Right forelimb (tissue), 1 donor: ENCODE results near the gene ARAP2.

Experiments
- DNase-seq: peaks from one replicate; pipeline ENCODE4 v3.0.0-alpha.2; 2018

Gene ARAP2

DNA sequence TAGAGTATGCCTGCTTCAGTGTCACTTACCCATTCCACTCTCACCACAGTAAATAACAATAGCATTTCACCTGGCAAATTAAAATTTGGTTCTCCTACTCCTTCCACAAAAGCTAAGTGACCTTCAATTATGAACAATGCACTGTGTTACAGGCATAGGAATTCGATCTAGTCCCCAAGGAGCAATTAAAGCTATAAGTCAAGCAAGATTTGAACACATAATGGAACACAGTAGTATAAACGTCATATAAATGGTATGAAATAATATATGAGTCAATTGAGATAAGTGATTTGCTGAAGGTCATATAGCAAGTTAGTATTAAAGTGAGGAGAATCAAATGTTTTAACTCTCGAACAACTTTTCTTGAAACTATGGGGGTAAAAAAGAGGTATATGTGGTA, 65.8 kb downstream of the ARAP2 start:
- no peak for DNase-seq

DNA sequence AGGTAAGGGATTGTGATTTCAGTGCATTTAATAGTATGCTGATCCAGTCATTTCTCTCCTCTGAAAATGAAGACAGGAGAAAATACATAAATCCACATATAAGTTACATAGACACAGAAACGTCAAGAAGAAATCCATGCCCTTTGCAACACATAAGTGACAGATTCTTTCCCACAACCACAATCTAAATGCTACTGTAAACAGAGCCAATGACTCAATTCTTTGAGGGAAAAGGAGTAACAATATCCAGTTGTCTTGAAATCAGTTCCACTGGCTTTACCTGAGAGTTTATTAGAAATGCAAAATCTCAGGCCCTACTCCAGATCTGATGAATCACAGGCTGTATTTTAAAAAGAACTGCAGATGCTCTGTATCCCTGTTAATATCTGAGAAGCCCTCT, 66.4 kb downstream of the ARAP2 start:
- DNase-seq: no peak

GRCh38 chr4:36174570-36174969, 69.7 kb downstream of the ARAP2 start:
- no peak for DNase-seq

DNA sequence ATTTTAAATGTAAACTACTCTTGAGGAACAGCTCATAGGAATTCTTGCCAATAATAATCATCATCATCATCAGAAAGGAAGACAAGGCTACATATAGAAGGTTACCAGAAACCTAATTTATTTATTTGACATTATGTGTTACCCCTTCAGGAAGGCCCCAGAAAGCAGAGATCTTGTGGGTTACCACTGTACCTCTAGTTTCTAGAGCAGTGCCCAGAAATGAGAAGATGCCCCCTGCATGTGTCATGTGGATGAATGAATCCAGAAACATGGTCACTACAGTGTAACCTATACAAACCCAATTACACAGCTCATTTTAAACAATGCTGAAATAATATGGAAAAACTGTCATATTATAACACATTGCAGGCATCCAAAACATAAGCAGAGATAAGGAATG, 70.4 kb downstream of the ARAP2 start:
- DNase-seq: no peak

- no peak for DNase-seq
These were observed 71.7 kb downstream of the ARAP2 start for GRCh38 chr4:36172656-36173055.

GRCh38 chr4:36168127-36168878, 76.0 kb downstream of the ARAP2 start:
- DNase-seq: no peak

DNA sequence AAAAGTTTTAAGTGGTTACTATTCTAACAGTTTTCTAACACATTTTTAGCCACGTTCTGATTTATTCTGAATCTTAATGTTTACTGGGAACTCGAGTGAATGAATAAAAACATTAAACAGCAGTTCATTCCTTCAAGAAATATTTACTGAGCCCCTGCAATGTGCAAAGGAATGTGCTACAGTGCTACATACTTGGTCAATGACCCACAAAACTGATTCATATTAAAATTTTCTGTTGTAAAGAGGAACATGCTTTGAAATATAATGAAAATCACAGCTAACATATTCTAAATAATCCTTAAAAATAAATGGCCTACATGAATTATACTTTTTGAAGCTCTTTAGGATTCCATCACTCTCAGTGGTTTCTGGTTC, 78.7 kb downstream of the ARAP2 start:
- DNase-seq: no peak

GRCh38 chr4:36164900-36165630, 79.2 kb downstream of the ARAP2 start:
- DNase-seq: no peak

DNA sequence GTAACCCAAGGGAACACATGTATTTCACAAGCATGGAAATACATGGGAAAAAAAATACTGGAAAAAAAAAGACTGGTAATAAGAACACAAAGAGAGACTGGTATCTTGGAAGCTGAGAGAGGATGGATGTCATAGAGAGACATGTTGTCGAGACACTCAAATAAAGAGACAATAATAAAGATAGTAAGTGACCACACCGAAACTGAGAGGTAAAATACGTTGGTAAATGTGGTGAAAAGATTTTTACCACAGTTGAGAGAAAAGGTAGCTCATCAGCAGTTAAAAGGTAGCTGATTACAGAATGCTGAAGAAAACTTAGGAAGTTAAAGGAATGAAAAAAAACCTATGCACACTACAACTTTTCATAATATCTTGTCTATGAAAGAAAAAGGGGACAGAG, 81.1 kb downstream of the ARAP2 start:
- DNase-seq: no peak

DNA sequence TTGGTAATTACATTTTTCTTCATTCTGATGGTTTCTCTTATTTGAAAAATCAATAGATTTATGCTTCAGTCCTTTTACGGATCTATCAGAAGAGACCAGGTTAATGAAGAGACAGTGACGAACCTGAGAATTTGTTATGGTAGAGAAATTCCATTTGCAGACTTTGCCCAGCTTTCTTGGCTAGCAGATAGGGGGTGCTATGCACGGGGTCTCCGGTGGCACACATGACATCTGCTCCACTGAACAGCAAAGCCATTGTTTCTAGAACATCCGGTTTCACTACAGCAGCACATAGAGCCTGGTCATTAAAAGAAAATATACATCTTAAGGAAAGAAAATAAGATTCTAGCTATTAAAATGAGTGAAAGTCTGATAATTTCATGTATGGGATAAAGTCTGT, 85.1 kb downstream of the ARAP2 start:
- no peak for DNase-seq

DNA sequence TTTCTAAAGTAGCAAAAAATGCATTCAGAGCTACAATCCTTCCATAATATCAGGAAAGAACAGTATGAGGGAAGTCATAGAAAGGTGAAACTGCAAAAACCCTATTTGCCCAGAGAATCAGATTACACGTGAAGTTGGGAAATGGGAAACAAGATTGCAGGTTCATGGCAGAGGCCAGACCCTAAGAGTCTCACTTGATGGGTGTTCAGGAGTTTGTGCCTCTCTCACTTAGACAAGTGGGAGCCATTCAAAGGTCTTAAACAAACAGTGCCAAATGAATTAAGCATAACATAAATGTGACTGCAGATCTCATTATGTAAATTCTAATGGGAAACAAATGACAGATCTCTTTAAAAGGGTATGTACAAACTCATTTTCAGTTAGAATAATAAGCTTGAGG, 91.6 kb downstream of the ARAP2 start:
- DNase-seq: no peak

DNA sequence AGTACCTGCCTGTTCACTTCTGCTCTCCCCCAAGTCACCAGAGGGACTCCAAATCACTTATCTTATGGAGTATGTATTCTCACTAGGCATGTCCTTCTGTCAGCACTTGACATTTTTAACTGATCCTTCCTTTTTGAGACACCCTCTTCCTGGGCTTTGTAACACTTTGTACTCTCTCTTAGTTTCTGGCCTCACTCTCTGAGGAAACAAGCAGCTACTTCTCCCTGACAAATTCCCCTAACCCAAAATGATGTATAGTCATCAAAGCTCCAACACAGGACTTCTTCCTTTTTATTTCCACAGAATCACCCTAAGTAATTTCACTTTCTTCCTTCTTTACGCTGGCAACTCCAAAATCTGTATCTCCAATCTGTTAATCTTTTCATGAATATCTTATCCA, 101.8 kb downstream of the ARAP2 start:
- DNase-seq: no peak

DNA sequence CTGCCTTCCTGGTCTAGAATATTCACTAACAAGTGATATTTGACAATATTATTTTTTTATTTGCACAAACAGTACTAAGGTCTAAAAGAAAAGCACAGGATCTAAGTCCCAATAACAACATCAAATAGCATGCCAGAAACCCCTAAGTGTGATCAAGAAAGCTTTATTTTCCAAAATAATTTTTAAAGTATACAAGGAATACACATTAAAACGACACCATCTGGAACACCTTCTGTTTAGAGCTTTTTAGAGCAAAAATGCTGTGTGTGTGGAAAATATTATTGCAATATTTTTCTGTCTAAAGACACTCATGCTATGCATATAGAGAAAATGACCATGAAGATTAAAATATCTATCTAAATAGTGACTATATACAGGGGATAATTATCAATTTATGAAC, 103.1 kb downstream of the ARAP2 start:
- DNase-seq: no peak

- no peak for DNase-seq
These were observed 103.9 kb downstream of the ARAP2 start for GRCh38 chr4:36140421-36140820.

DNA sequence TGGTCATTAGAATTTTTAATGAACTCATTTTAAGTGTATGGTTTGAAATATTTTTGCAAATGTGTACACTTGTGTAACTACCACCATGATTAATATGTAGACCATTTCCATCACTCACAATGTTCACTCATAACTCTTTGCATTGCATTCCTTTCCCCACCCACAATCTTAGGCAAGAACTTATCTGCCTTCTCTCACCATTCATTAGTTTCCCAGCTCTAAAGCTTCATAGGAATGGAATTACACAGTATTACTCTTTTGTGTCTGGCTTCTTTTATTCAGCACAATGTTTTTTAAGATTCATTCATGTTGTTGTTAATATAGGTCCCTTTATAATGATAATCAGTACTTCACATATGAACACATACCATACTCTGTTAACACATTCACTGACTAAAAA, 106.1 kb downstream of the ARAP2 start:
- no peak for DNase-seq

DNA sequence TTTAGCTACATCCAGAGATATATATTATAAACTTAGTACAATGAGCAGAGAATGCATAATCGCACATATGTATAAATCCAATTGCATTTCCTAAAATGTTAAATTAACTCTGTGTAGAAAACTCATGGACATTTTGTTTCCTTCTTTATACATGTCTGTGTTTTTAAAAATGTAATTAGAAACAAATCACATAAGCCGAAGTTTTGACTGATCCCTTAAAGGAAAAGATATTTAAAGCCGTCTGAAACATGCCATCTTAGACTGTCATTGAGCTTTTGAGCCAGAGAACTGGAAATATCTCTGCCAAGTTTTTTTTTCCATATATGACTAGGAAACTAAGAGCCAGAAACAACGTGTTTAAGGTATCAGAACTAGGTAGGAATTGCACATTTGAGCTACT, 107.0 kb downstream of the ARAP2 start:
- no peak for DNase-seq

GRCh38 chr4:36133658-36134057, 110.7 kb downstream of the ARAP2 start:
- DNase-seq: no peak

GRCh38 chr4:36133086-36133485, 111.2 kb downstream of the ARAP2 start:
- no peak for DNase-seq

DNA sequence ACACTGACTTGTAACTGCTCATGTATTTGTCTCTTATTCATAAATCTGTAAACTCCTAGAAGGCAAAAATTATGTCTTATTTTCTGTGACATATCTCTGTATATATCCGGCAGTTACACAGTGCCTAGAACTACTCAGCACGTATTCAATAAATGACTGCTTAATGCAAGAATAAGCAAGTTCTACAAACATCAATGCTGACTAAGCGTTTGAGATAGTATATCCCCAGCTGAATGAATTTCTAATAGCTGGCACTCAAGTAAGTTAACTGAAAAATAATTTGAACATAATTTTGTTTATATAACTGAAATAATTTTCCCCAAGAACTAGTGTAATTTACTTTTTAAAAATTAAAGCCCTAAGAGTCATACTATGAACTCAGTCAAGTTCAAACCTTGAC, 113.7 kb downstream of the ARAP2 start:
- no peak for DNase-seq

DNA sequence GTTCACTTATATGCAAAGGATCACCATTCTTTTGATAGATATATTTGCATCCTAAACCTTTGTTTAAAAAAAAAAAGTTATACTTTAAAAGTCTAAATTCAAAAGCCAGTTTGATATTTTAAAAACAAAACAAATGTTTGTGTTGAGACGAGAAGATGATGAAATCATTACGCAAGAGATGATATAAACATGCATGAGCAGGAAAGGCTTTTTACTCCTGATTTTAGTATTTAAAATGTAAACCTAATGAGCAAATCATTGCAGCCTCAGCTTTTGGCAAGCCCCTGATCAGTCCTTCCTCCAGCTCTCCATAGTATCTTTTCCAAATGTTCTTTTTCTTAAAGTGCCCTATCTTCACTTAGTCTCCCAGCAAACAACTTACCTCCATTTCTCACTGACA, 115.6 kb downstream of the ARAP2 start:
- DNase-seq: no peak

- no peak for DNase-seq
These were observed 120.4 kb downstream of the ARAP2 start for GRCh38 chr4:36123906-36124305.

DNA sequence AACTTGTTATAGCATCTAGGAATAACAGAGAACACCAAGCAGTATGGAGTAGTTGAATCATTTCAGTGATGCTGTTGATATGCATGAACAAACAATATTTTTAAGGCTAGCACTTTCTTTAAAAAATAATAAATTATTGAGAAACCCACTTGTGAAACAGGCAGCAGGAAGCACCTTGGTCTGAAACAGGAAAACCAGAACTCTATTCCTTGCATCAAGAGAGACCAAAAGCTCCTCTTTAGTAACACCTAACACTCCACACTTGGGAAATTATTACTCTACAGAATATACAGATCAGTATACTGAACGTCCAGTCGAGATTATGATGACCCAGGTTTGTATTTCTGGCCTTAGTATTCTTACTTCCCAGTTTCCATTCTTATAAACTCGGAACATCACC, 129.0 kb downstream of the ARAP2 start:
- no peak for DNase-seq

DNA sequence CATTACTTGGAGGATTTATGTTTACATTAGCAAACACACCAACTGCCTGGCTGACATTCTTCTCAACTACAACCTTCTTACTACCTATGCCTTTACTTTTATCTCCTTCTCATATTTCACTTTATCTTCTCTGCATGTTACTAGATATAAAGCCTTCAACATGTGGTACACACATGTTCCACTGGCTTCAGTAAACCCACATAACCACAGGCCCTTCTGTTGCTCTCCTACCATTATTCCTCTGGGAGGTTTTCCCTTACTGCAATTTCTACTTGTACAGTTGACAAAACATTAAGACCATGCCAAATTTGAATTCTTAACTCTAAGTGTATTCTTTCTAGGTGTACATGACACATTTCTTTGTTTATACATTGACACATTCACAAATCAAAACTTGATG, 133.1 kb downstream of the ARAP2 start:
- no peak for DNase-seq

DNA sequence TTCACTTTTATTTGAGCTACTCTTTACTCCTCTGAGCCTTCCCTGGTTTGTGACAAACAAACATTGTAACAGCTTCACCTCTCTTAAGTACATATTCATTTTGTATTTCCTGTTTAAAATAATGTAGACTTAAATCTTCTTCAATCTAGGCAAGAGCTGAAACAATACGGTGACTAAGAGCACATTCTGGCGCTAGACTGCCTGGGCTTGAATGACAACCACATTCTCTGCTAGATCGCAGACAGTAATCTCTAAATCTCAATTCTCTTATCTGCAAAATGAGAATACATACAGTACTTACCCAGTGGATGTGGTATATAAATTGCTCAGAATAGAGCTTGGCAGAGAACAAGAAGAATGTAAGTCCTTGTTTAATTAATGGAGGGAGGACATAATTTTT, 144.8 kb downstream of the ARAP2 start:
- DNase-seq: no peak

- DNase-seq: no peak
These were observed 149.3 kb downstream of the ARAP2 start for GRCh38 chr4:36094995-36095394.
